HepG2 (cell line): ENCODE results near the gene TELO2. TPM values are rescaled to one million over a fixed set of nuclear protein-coding genes. Genes with fewer than 3 reads are reported as not detected.

ENCODE experiments used
- ATAC-seq: fragments of 200-7000 bp; cut with Tn5 transposase; 3 replicates; pipeline ENCODE4 v1.9.1; 2020; ENCODE audit warnings: mild to moderate bottlenecking, moderate library complexity
- BruUV-seq: library from RNA; stranded (reverse); fragments of 400-500 nt; replicated peaks from 2 replicates; lab custom pipeline; 2021; lab: Mats Ljungman, UMichigan
- CTCF ChIA-PET: fragments of 300-600 bp; formaldehyde crosslinking; extraction: SDS; loops from one replicate; lab custom pipeline; 2021; ENCODE audit warnings: low total read pairs, inconsistent platforms, low intra/inter-chr PET ratio; lab: Yijun Ruan, JAX
- POLR2A ChIA-PET: fragments of 350-600 bp; sonication (Branson Sonifier 250); formaldehyde crosslinking; loops from one replicate; lab custom pipeline; 2020; ENCODE audit warnings: antibody characterized with exemption, inconsistent platforms; lab: Yijun Ruan, JAX
- DNase-seq: peaks from one replicate; pipeline ENCODE4 v3.0.0-alpha.2; 2015; ENCODE audit warnings: low spot score
- FAIRE-seq: peaks from 3 replicates; lab custom pipeline; 2011; peaks lifted over from hg19 to GRCh38; lab: Jason Lieb, UNC
- H2AFZ ChIP-seq: one replicate; pipeline ENCODE4 v1.6.1; 2011; ENCODE audit warnings: low read length, inconsistent platforms
- H3K27ac ChIP-seq: fragments of 300-600 bp; 3 replicates; pipeline ENCODE4 v1.8.0; 2011; ENCODE audit warnings: mixed run types, mild to moderate bottlenecking, mixed read lengths, low read length, inconsistent platforms; ENCODE audit not compliant: insufficient read depth; ENCODE audit errors: extremely low read length
- H3K27me3 ChIP-seq, 2 experiments: fragments of 200-600 bp in 1 of 2; 2 replicates in 1 of 2; 3 replicates in 1 of 2; pipeline versions ENCODE4 v1.6.0 to v1.8.0; 2011; ENCODE audit warnings: low read length in 2 of 2, mild to moderate bottlenecking in 2 of 2, moderate library complexity in 2 of 2, inconsistent platforms in 1 of 2; ENCODE audit not compliant: insufficient read depth in 2 of 2, control insufficient read depth in 1 of 2
- H3K36me3 ChIP-seq, 2 experiments: fragments of 200-600 bp in 1 of 2; replicated peaks in 1 of 2; 2 replicates in 1 of 2; 3 replicates in 1 of 2; pipeline versions ENCODE4 v1.5.1 to v1.8.0; 2011; ENCODE audit warnings: low read length in 2 of 2, inconsistent platforms in 1 of 2; ENCODE audit not compliant: insufficient read depth in 2 of 2, control insufficient read depth in 1 of 2
- H3K4me1 ChIP-seq: 2 replicates; pipeline ENCODE4 v1.5.1; 2012; ENCODE audit warnings: low read length, inconsistent platforms; ENCODE audit not compliant: insufficient read depth
- H3K4me2 ChIP-seq: 2 replicates; pipeline ENCODE4 v1.6.0; 2011; ENCODE audit warnings: low read depth, low read length, inconsistent platforms
- H3K4me3 ChIP-seq, 3 experiments: fragments of 200-600 bp in 1 of 3; sonication (generic), shearing (Covaris generic) in 1 of 3; replicated peaks in 1 of 3; 2 replicates each; pipeline ENCODE4 v1.5.1; 2011 to 2016; ENCODE audit warnings: low read length in 3 of 3, inconsistent platforms in 2 of 3, low read depth in 2 of 3, mild to moderate bottlenecking in 2 of 3, control low read depth in 1 of 3, mixed read lengths in 1 of 3; ENCODE audit not compliant: insufficient read depth in 1 of 3
- H3K79me2 ChIP-seq: one replicate; pipeline ENCODE4 v1.6.1; 2011; ENCODE audit warnings: low read length, inconsistent platforms; ENCODE audit not compliant: insufficient read depth
- H3K9ac ChIP-seq: 2 replicates; pipeline ENCODE4 v1.6.0; 2011; ENCODE audit warnings: mild to moderate bottlenecking, low read depth, low read length, inconsistent platforms; ENCODE audit not compliant: insufficient read depth
- H3K9me3 ChIP-seq: 2 replicates; pipeline ENCODE4 v1.5.1; 2012; ENCODE audit warnings: mild to moderate bottlenecking, low read length
- H4K20me1 ChIP-seq: 2 replicates; pipeline ENCODE4 v1.6.0; 2011; ENCODE audit warnings: inconsistent platforms, mild to moderate bottlenecking, low read length, moderate library complexity; ENCODE audit not compliant: insufficient read depth
- GRHL1 ChIP-seq: sonication (generic); formaldehyde crosslinking; conservative IDR thresholded peaks from 2 replicates; pipeline ENCODE4 v1.8.0; 2022; ENCODE audit warnings: missing genetic modification reagents
- NR2C2 ChIP-seq: sonication (generic); formaldehyde crosslinking; IDR thresholded peaks from 2 replicates; pipeline ENCODE4 v1.4.0; 2020; ENCODE audit warnings: missing genetic modification reagents, mild to moderate bottlenecking, moderate library complexity, borderline replicate concordance
- RARG ChIP-seq: sonication (generic); formaldehyde crosslinking; IDR thresholded peaks from 2 replicates; pipeline ENCODE4 v1.4.0; 2020; ENCODE audit warnings: low read depth, mild to moderate bottlenecking, missing genetic modification reagents
- TSC22D2 ChIP-seq: sonication (generic); formaldehyde crosslinking; IDR thresholded peaks from 2 replicates; pipeline ENCODE4 v1.5.1; 2020; ENCODE audit warnings: missing genetic modification reagents, mild to moderate bottlenecking, borderline replicate concordance
- ZNF660 ChIP-seq: sonication (generic); formaldehyde crosslinking; IDR thresholded peaks from 2 replicates; pipeline ENCODE4 v1.5.1; 2020; ENCODE audit warnings: mild to moderate bottlenecking, low read depth, missing genetic modification reagents, borderline replicate concordance
- ZNF75D ChIP-seq: sonication (generic); formaldehyde crosslinking; IDR thresholded peaks from 2 replicates; pipeline ENCODE4 v1.8.1; 2023; ENCODE audit warnings: missing genetic modification reagents, mild to moderate bottlenecking, borderline replicate concordance
- WGBS: methylation state at CpG from one replicate; pipeline ENCODE4 v1.1.6; 2017; ENCODE audit warnings: low lambda C conversion rate; 5-methylcytosine and 5-hydroxymethylcytosine counted together
- in situ Hi-C: cut with HindIII; loops from 2 replicates; pipeline ENCODE4 v1.10.0; 2017; ENCODE audit warnings: low pct_unique_long_range_greater_than_20kb; ENCODE audit not compliant: extremely low pct_ligation_motif_present
- intact Hi-C: fragments of 100-400 bp; cut with micrococcal nuclease; formaldehyde crosslinking; loops from one replicate; pipeline ENCODE4 v1.10.0; 2022; ENCODE audit not compliant: unreplicated experiment
- polyA plus RNA-seq, 8 experiments: library from polyadenylated mRNA; depleted of rRNA in 3 of 8; stranded (reverse) in 7 of 8; unstranded in 1 of 8; fragments of >200 nt; fragmentation: Illumina TruSeq in 4 of 8; extraction: Trizol in 4 of 8; gene quantifications; 2 replicates each; pipeline versions ENCODE4 v1.2.1 to v1.2.3, GENCODE V29; 2011 to 2016; ENCODE audit warnings: low read depth in 4 of 8, missing spikeins in 1 of 8, mixed read lengths in 1 of 8; ENCODE audit not compliant: insufficient read depth in 1 of 8
- total RNA-seq, 5 experiments: library from RNA; depleted of rRNA; stranded (reverse); fragments of >200 nt; fragmentation: Illumina TruSeq; extraction: Trizol; gene quantifications; 2 replicates each; pipeline ENCODE4 v1.2.3, GENCODE V29; 2016; ENCODE audit warnings: low read depth in 1 of 5
- TF ChIP-seq, protein P1 (sequence below): sonication (generic); formaldehyde crosslinking; IDR thresholded peaks from 2 replicates; pipeline ENCODE4 v1.8.0; 2022; ENCODE audit warnings: mild to moderate bottlenecking, missing genetic modification reagents, moderate library complexity

TELO2 gene
- total and polyA plus RNA-seq, 2 of the 13 experiments (the other 11 are each of a cell fraction or from before 2014, with no cell fraction given) = 10.1 to 17.9 TPM

DNA sequence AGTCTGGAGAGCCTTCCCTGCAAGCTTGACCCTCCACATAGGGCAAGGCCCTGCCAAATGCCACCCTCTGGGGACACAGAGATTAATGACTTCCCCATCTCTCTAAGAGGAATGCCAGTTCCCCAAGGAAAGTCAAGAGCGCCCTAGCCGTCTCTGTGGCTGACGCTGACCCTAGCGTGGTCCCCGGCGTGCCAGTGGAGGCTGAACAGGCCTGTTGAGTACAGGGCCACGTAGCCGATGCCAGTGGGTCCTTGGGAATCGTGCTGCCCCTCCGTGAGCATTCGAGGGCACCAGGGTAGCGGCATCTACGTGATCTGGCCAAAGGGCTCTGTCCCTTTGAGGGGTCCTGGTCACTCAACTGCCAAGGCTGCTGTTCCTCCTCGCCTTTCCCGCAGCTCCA lies 57.5 kb downstream of the TELO2 start (continued):
- TF ChIP-seq ZNF660 (CRISPR knock-in tag) (no peak), GRHL1 (CRISPR knock-in tag) (no peak), RARG (CRISPR knock-in tag) (no peak)

GRCh38 chr16:1551166-1551565 lies 58.0 kb downstream of the TELO2 start:
- H3K9me3 ChIP-seq = no peaks in the 10 kb centered on the region
- no peak overlapping the region for H3K9ac ChIP-seq
- BruUV-seq = no TSS peak
- WGBS = 91% methylated on average over 12 of the region's 12 CpGs
- H3K4me2 ChIP-seq = no peak overlapping the region
- H3K4me1 ChIP-seq = peaks cover 18% of the 10 kb centered on the region
- POLR2A ChIA-PET = no interaction called here
- H2AFZ ChIP-seq = no peak overlapping the region
- TF ChIP-seq, protein P1, sequence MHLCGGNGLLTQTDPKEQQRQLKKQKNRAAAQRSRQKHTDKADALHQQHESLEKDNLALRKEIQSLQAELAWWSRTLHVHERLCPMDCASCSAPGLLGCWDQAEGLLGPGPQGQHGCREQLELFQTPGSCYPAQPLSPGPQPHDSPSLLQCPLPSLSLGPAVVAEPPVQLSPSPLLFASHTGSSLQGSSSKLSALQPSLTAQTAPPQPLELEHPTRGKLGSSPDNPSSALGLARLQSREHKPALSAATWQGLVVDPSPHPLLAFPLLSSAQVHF (CRISPR knock-in tag) = no peak
- no peak for TF ChIP-seq NR2C2 (CRISPR knock-in tag)
- no peak for TF ChIP-seq TSC22D2 (CRISPR knock-in tag)
- TF ChIP-seq ZNF75D (CRISPR knock-in tag) = no peak
- peaks cover 1 to 15% of the 10 kb centered on the region in 2 experiments; a peak in 3 of 5 replicates for H3K36me3 ChIP-seq
- CTCF ChIA-PET = no interaction called here
- DNase-seq (no peak), FAIRE-seq (no peak), ATAC-seq (no peak; the same call in 2 of the 3 replicates)
- in situ Hi-C loops (no loop called here), intact Hi-C loops (no loop called here)
- H4K20me1 ChIP-seq = no peaks in the 10 kb centered on the region
- H3K79me2 ChIP-seq = no peaks in the 10 kb centered on the region
- no peaks in the 10 kb centered on the region for H3K27me3 ChIP-seq
- no peak overlapping the region for H3K4me3 ChIP-seq
- H3K27ac ChIP-seq = no peak overlapping the region
